Panc1 (cell line): ENCODE results near the gene C2CD3.

ENCODE experiments used
- CTCF ChIP-seq: fragments of 450-650 bp; IDR thresholded peaks from 2 replicates; pipeline ENCODE4 v1.5.1; 2017; ENCODE audit warnings: mild to moderate bottlenecking
- POLR2AphosphoS5 ChIP-seq: IDR thresholded peaks from 2 replicates; pipeline ENCODE4 v1.6.1; 2012; ENCODE audit warnings: mild to moderate bottlenecking, low read depth, low read length, moderate library complexity
- REST ChIP-seq, 2 experiments: IDR thresholded peaks; 2 replicates each; pipeline ENCODE4 v1.6.1; 2011 to 2012; ENCODE audit warnings: low read depth in 2 of 2, control low read depth in 1 of 2, low read length in 1 of 2, mild to moderate bottlenecking in 1 of 2, moderate library complexity in 1 of 2; ENCODE audit not compliant: insufficient read depth in 1 of 2
- SIN3A ChIP-seq: IDR thresholded peaks from 2 replicates; pipeline ENCODE4 v1.6.1; 2012; ENCODE audit warnings: low read depth, mild to moderate bottlenecking, low read length, moderate library complexity, borderline replicate concordance; ENCODE audit not compliant: insufficient read depth
- TCF7L2 ChIP-seq: IDR thresholded peaks from 2 replicates; pipeline ENCODE4 v1.6.1; 2011; ENCODE audit warnings: mild to moderate bottlenecking, low read depth, low read length, inconsistent platforms

- TF ChIP-seq SIN3A (no peak), REST (IDR thresholded peaks at IDR 0.05; ENCODE audit: insufficient read depth in 1 of 2, low read depth in 2 of 2, low read length in 1 of 2) (no peak), TCF7L2 (no peak), POLR2AphosphoS5 (no peak), CTCF (no peak)
Measured at GRCh38 chr11:74015919-74016684, 154.7 kb downstream of the C2CD3 start.
